Measurements from ENCODE around the gene PRDX1.

DNA sequence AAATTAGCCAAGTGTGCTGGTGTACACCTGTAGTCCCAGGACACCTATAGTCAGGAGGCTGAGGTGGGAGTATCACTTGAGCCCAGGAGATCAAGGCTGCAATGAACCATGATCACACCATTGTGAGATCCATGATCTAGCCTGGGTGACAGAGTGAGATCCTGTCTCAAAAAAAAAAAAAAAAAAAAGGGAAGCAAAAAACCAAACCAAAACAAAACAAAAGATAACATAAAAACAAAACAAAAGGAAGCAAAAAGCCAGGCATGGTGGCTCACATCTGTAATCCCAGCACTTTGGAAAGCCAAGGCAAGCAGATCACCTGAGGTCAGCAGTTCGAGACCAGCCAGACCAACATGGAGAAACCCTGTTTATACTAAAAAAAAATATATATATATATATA lies 19.5 kb upstream of the PRDX1 start:
- TF ChIP-seq EZH2 (IDR thresholded peaks at IDR 0.05; ENCODE audit: low read depth, unreplicated experiment) (no peak), POLR2AphosphoS5 (IDR thresholded peaks at IDR 0.05; ENCODE audit: low read depth) (no peak), REST (IDR thresholded peaks at IDR 0.05; ENCODE audit: unreplicated experiment) (no peak), EZH2phosphoT487 (IDR thresholded peaks at IDR 0.05; ENCODE audit: unreplicated experiment) (no peak), CREB1 (CRISPR knock-in tag; IDR thresholded peaks at IDR 0.05; ENCODE audit: low read depth) (no peak), ZNF331 (CRISPR knock-in tag; IDR thresholded peaks at IDR 0.05; ENCODE audit: low read depth) (no peak), STAT1 (IDR thresholded peaks at IDR 0.05; ENCODE audit: unreplicated experiment) (no peak), ZNF114 (CRISPR knock-in tag; IDR thresholded peaks at IDR 0.05) (no peak)
- TF ChIP-seq, protein P1, sequence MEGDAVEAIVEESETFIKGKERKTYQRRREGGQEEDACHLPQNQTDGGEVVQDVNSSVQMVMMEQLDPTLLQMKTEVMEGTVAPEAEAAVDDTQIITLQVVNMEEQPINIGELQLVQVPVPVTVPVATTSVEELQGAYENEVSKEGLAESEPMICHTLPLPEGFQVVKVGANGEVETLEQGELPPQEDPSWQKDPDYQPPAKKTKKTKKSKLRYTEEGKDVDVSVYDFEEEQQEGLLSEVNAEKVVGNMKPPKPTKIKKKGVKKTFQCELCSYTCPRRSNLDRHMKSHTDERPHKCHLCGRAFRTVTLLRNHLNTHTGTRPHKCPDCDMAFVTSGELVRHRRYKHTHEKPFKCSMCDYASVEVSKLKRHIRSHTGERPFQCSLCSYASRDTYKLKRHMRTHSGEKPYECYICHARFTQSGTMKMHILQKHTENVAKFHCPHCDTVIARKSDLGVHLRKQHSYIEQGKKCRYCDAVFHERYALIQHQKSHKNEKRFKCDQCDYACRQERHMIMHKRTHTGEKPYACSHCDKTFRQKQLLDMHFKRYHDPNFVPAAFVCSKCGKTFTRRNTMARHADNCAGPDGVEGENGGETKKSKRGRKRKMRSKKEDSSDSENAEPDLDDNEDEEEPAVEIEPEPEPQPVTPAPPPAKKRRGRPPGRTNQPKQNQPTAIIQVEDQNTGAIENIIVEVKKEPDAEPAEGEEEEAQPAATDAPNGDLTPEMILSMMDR (conservative IDR thresholded peaks at IDR 0.05; ENCODE audit: low read depth in 2 of 2) = no peak
